Peyer's patch (tissue), 4 donors: ENCODE results near the gene MYO7A. TPM values are rescaled to one million over a fixed set of nuclear protein-coding genes. Genes with fewer than 3 reads are reported as not detected.

ENCODE experiments used
- DNase-seq, 3 donors: peaks; one replicate each; pipeline ENCODE4 v3.0.0-alpha.2; 2017 to 2019
- H3K27ac ChIP-seq, 4 donors: fragments of 200-600 bp; sonication (generic); one replicate each; pipeline ENCODE4 v1.5.1; 2016 to 2019
- H3K27me3 ChIP-seq, 2 donors: fragments of 200-600 bp; sonication (generic); one replicate each; pipeline ENCODE4 v1.5.1; 2019
- H3K36me3 ChIP-seq, 3 donors: fragments of 200-600 bp; sonication (generic); one replicate each; pipeline ENCODE4 v1.5.1; 2016 to 2019
- H3K4me1 ChIP-seq, 4 donors: fragments of 200-600 bp; sonication (generic); one replicate each; pipeline ENCODE4 v1.5.1; 2016 to 2019
- H3K4me3 ChIP-seq, 4 donors: fragments of 200-600 bp; sonication (generic); 1 replicate in 3 of 4; 2 replicates in 1 of 4; pipeline ENCODE4 v1.5.1; 2016 to 2019; ENCODE audit warnings: mild to moderate bottlenecking in 1 of 4
- H3K9me3 ChIP-seq, 4 donors: fragments of 200-600 bp; sonication (generic); one replicate each; pipeline ENCODE4 v1.5.1; 2016 to 2019; ENCODE audit warnings: mild to moderate bottlenecking in 1 of 4
- CTCF ChIP-seq, 6 experiments: fragments of 450-650 bp in 4 of 6; fragments of 200-600 bp in 2 of 6; sonication (generic) in 1 of 6; IDR thresholded peaks; one replicate each; pipeline ENCODE4 v1.5.1; 2017 to 2019; ENCODE audit warnings: antibody characterized with exemption in 6 of 6, mild to moderate bottlenecking in 3 of 6, moderate library complexity in 1 of 6
- POLR2A ChIP-seq, 2 donors: fragments of 450-650 bp; IDR thresholded peaks; one replicate each; pipeline ENCODE4 v1.5.1; 2017; ENCODE audit warnings: antibody characterized with exemption in 2 of 2, mild to moderate bottlenecking in 2 of 2, moderate library complexity in 2 of 2
- total RNA-seq, 4 donors: library from RNA; depleted of rRNA; stranded (reverse); fragments of >200 nt; gene quantifications; one replicate each; pipeline ENCODE4 v1.1.0, GENCODE V29; 2016

MYO7A gene
- total RNA-seq, result 10 to 100 TPM in 1 of 4 donors, 1 to 10 TPM in 3; 6.1 to 15.7 (median 7.1) TPM

DNA sequence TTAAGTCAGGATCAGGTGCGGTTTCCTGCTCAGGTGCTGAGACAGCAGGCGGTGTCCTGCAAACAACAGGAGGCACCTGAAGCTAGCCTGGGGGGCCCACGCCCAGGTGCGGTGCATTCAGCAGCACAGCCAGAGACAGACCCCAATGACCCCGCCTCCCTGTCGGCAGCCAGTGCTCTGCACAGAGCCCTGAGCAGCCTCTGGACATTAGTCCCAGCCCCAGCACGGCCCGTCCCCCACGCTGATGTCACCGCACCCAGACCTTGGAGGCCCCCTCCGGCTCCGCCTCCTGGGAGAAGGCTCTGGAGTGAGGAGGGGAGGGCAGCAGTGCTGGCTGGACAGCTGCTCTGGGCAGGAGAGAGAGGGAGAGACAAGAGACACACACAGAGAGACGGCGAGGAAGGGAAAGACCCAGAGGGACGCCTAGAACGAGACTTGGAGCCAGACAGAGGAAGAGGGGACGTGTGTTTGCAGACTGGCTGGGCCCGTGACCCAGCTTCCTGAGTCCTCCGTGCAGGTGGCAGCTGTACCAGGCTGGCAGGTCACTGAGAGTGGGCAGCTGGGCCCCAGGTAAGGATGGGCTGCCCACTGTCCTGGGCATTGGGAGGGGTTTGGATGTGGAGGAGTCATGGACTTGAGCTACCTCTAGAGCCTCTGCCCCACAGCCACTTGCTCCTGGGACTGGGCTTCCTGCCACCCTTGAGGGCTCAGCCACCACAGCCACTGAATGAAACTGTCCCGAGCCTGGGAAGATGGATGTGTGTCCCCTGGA is at the start of gene MYO7A:
TSS of gene MYO7A (plus strand) at position 327 of the 772 bp plus-strand sequence. CDS start 2,389 bp downstream, outside the sequence.
- no peaks in the 10 kb centered on the region for H3K9me3 ChIP-seq
- no peaks in the 10 kb centered on the region for H3K27me3 ChIP-seq
- H3K4me1 ChIP-seq, result peaks cover 0 to 25% (median 7%) of the 10 kb centered on the region in 4 donors
- TF ChIP-seq CTCF (IDR thresholded peaks at IDR 0.05) (no peak), POLR2A (IDR thresholded peaks at IDR 0.05) (no peak)
- H3K4me3 ChIP-seq, result peak within 1 kb of the TSS; percentile 2 to 54 (median 45)
- peak; percentile 19 to 73 (median 65) for DNase-seq
- peak within 1 kb of the TSS in 1 of 4 donors; percentile 31 for H3K27ac ChIP-seq
- H3K36me3 ChIP-seq, result peaks cover 0 to 10% (median 0%) of the 10 kb centered on the region in 3 donors

GRCh38 chr11:77079666-77080065 is 48.4 kb upstream of the MYO7A start:
- H3K4me1 ChIP-seq, result peaks cover 0 to 52% (median 11%) of the 10 kb centered on the region in 4 donors

GRCh38 chr11:77080643-77081210 is 47.3 kb upstream of the MYO7A start:
- Histone ChIP-seq H3K36me3 (peaks cover 0 to 10% (median 0%) of the 10 kb centered on the region in 3 donors), H3K4me1 (peaks cover 0 to 55% (median 9%) of the 10 kb centered on the region in 4 donors), H3K27ac (peak overlapping the region in 1 of 4 donors; percentile 99)

More at GRCh38 chr11:77079666-77080065, 48.4 kb upstream of the MYO7A start:
- H3K27ac ChIP-seq, result no peak overlapping the region
- no peaks in the 10 kb centered on the region for H3K9me3 ChIP-seq
- no peak overlapping the region for H3K4me3 ChIP-seq
- H3K27me3 ChIP-seq, result no peaks in the 10 kb centered on the region
- H3K36me3 ChIP-seq, result peaks cover 0 to under 1% (median 0%) of the 10 kb centered on the region in 3 donors
- DNase-seq, result no peak
- TF ChIP-seq POLR2A (IDR thresholded peaks at IDR 0.05) (no peak), CTCF (IDR thresholded peaks at IDR 0.05) (no peak)

GRCh38 chr11:77081381-77081851 is 46.6 kb upstream of the MYO7A start:
- H3K27me3 ChIP-seq, result no peaks in the 10 kb centered on the region
- peaks cover 0 to 10% (median 0%) of the 10 kb centered on the region in 3 donors for H3K36me3 ChIP-seq
- peaks cover 0 to 62% (median 12%) of the 10 kb centered on the region in 4 donors for H3K4me1 ChIP-seq
- no peak for TF ChIP-seq CTCF (IDR thresholded peaks at IDR 0.05)
- TF ChIP-seq POLR2A (IDR thresholded peaks at IDR 0.05), result no peak
- H3K27ac ChIP-seq, result peak overlapping the region in 1 of 4 donors; percentile 99
- H3K9me3 ChIP-seq, result no peaks in the 10 kb centered on the region
- DNase-seq, result peak in 2 of 3 donors; percentile 35 to 44
- H3K4me3 ChIP-seq, result no peak overlapping the region

More at GRCh38 chr11:77080643-77081210, 47.3 kb upstream of the MYO7A start:
- TF ChIP-seq CTCF (IDR thresholded peaks at IDR 0.05) (no peak), POLR2A (IDR thresholded peaks at IDR 0.05) (no peak)
- DNase-seq, result peak in 2 of 3 donors; percentile 20 to 46
- Histone ChIP-seq H3K9me3 (no peaks in the 10 kb centered on the region), H3K27me3 (no peaks in the 10 kb centered on the region), H3K4me3 (no peak overlapping the region)

DNA sequence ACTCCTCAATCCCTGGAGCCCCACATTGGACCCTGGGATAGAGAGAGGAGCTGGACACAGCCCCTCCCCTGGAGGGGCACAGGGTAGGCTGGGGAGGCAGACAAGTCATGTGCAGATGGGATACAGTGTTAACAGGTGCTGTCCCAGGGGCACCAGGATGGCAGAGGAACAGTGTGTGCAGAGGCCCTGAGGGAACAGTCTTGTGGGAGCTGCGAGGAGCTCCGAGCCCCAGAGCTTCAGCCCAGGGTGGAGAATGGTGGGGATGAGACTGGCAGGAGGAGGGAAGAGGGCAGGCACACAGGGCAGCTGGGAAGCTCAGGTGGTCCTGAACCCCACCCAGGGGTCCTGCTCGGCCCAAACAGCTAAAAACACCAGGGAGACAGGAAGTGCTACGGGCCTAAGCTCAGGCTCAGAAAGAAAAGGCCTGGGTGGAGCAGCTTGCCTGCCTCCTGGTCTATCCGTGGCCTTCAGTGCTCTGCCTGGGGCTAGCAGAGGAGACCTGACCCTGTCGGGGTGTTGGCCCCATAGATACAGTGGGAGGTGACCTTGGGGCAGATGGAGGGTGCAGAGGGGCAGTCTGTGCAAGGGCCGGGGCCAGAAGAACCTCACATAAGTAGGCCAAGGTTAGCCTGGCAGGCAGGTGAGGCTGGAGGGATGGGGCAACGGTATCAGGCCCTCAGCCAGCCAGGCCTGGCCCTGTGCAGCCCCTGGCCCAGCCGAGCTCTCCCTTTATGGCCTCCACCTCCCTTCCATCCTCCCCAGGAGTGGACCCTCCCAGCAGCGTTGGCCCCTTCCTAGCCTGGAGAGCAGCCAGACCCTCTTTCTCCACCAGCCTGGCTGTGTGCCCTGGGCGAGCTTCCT is 45.8 kb upstream of the MYO7A start:
- no peaks in the 10 kb centered on the region for H3K27me3 ChIP-seq
- H3K27ac ChIP-seq, result peak overlapping the region; percentile 52 to 99 (median 64)
- DNase-seq, result peak in 2 of 3 donors; percentile 47 to 56
- H3K4me3 ChIP-seq, result no peak overlapping the region
- TF ChIP-seq POLR2A (IDR thresholded peaks at IDR 0.05), result no peak
- TF ChIP-seq CTCF (IDR thresholded peaks at IDR 0.05), result no peak
- peaks cover 0 to 10% (median 0%) of the 10 kb centered on the region in 3 donors for H3K36me3 ChIP-seq
- peaks cover 0 to 60% (median 14%) of the 10 kb centered on the region in 4 donors for H3K4me1 ChIP-seq
- no peaks in the 10 kb centered on the region for H3K9me3 ChIP-seq
